Measurements from ENCODE around the gene XXYLT1. TPM values are rescaled to one million over a fixed set of nuclear protein-coding genes. Genes with fewer than 3 reads are reported as not detected.

Gene XXYLT1
- polyA plus RNA-seq, 2 of the 4 experiments (the other 2 are of a cell fraction): 11.9 to 12.0 TPM

GRCh38 chr3:195258449-195259153, 12.4 kb downstream of the XXYLT1 start (continued):
- TF ChIP-seq KDM1A (IDR thresholded peaks at IDR 0.05; ENCODE audit: low read depth) (no peak), POLR2A (IDR thresholded peaks at IDR 0.05; ENCODE audit: low read length) (no peak)

GRCh38 chr3:195257454-195258448, 13.2 kb downstream of the XXYLT1 start:
- H3K4me2 ChIP-seq: no peak overlapping the region
- TF ChIP-seq CBX8 (IDR thresholded peaks at IDR 0.05) (no peak), NR3C1 (IDR thresholded peaks at IDR 0.05) (no peak), RCOR1 (IDR thresholded peaks at IDR 0.05; ENCODE audit: low read depth, low read length) (no peak), PHF8 (IDR thresholded peaks at IDR 0.05; ENCODE audit: borderline replicate concordance, low read depth) (no peak), SMC3 (IDR thresholded peaks at IDR 0.05) (no peak)
- ATAC-seq (no peak), FAIRE-seq (no peak), DNase-seq (ENCODE audit: low read depth in 1 of 2, low spot score in 1 of 2) (no peak)
- ChIA-PET POLR2A (interaction anchor here (1.1 kb wide), 1 partner anchor 572 kb away, joined by 3 read pairs; the partner anchor contains the start of gene FAM43A), CTCF (interaction anchor here (0.6 to 5.4 kb wide), 6 partner anchors 11 to 575 kb away, joined by 3 to 44 read pairs (median 4); partner anchors contain the start of genes FAM43A and XXYLT1)
- 86% methylated on average over 10 of the region's 16 CpGs for WGBS (ENCODE audit: missing lambda C conversion rate)
- no peak overlapping the region for H3K4me3 ChIP-seq
- no peak overlapping the region for H3K27ac ChIP-seq
- no peaks in the 10 kb centered on the region for H3K9me3 ChIP-seq
- peaks cover 7% of the 10 kb centered on the region; the same call in 1 of the 3 replicates for H3K4me1 ChIP-seq

- POLR2A ChIA-PET: interaction anchor here (1.1 kb wide), 1 partner anchor 571 kb away, joined by 3 read pairs; the partner anchor contains the start of gene FAM43A
Measured at GRCh38 chr3:195256639-195257453, 14.1 kb downstream of the XXYLT1 start.

More at GRCh38 chr3:195256639-195257453, 14.1 kb downstream of the XXYLT1 start:
- CTCF ChIA-PET: interaction anchor here (1.2 to 5.4 kb wide), 6 partner anchors 13 to 585 kb away, joined by 3 to 44 read pairs (median 6); partner anchors contain the start of genes FAM43A, LSG1 and XXYLT1
- FAIRE-seq (no peak), DNase-seq (ENCODE audit: low read depth in 1 of 2, low spot score in 1 of 2) (no peak), ATAC-seq (no peak)
- H3K9me3 ChIP-seq: no peaks in the 10 kb centered on the region
- WGBS (ENCODE audit: missing lambda C conversion rate): 87% methylated on average over 16 of the region's 19 CpGs
- H3K27ac ChIP-seq: no peak overlapping the region
- H3K4me3 ChIP-seq: no peak overlapping the region
- peaks cover 7% of the 10 kb centered on the region; the same call in 1 of the 3 replicates for H3K4me1 ChIP-seq
- TF ChIP-seq BHLHE40 (IDR thresholded peaks at IDR 0.05; ENCODE audit: low read depth, low read length) (no peak), ZNF302 (CRISPR knock-in tag; IDR thresholded peaks at IDR 0.05) (no peak), SREBF2 (IDR thresholded peaks at IDR 0.05) (no peak), ELK1 (IDR thresholded peaks at IDR 0.05; ENCODE audit: low read depth, low read length) (no peak), NR3C1 (IDR thresholded peaks at IDR 0.05) (no peak), HOXB5 (CRISPR knock-in tag; IDR thresholded peaks at IDR 0.05) (no peak), EP300 (IDR thresholded peaks at IDR 0.05) (no peak), RCOR1 (IDR thresholded peaks at IDR 0.05; ENCODE audit: low read depth, low read length) (no peak), BCL3 (IDR thresholded peaks at IDR 0.05) (no peak), GATA3 (IDR thresholded peaks at IDR 0.05; ENCODE audit: borderline replicate concordance) (no peak), FOSL2 (IDR thresholded peaks at IDR 0.05) (no peak), FOSL2 (CRISPR knock-in tag; IDR thresholded peaks at IDR 0.05) (no peak), MAZ (IDR thresholded peaks at IDR 0.05; ENCODE audit: borderline replicate concordance, low read depth, low read length) (no peak), CHD4 (IDR thresholded peaks at IDR 0.05; ENCODE audit: borderline replicate concordance) (no peak), CBX2 (IDR thresholded peaks at IDR 0.05; ENCODE audit: borderline replicate concordance, low read depth) (no peak)
- H3K4me2 ChIP-seq: no peak overlapping the region

All from A549 (cell line).